SU-DHL-6 (cell line): ENCODE data around the gene CLNS1A.
"Not testable (repeated sequence)": the region's sequence is repeated elsewhere in the genome, so short reads cannot be mapped to it uniquely, and the experiment has no call there.

Experiments
- H2AFZ ChIP-seq: fragments of 200-600 bp; sonication (generic); 2 replicates; pipeline ENCODE4 v1.6.1; 2014; ENCODE audit warnings: low read depth, mild to moderate bottlenecking, moderate library complexity, mixed read lengths, antibody characterized with exemption, low read length; ENCODE audit not compliant: severe bottlenecking
- H3F3A ChIP-seq: fragments of 200-600 bp; shearing (Covaris generic); 2 replicates; pipeline ENCODE4 v1.6.0; 2016; ENCODE audit warnings: antibody characterized with exemption, mild to moderate bottlenecking; ENCODE audit not compliant: insufficient read depth
- H3K27ac ChIP-seq: fragments of 200-600 bp; sonication (generic); 2 replicates; pipeline ENCODE4 v1.5.1; 2016; ENCODE audit warnings: low read depth, mild to moderate bottlenecking, low read length, moderate library complexity, mixed read lengths
- H3K27me3 ChIP-seq: fragments of 200-600 bp; sonication (generic), shearing (Covaris generic); 2 replicates; pipeline ENCODE4 v1.6.0; 2014; ENCODE audit warnings: mild to moderate bottlenecking, low read length
- H3K36me3 ChIP-seq: fragments of 200-600 bp; sonication (generic); 2 replicates; pipeline ENCODE4 v1.6.1; 2014; ENCODE audit warnings: mild to moderate bottlenecking, low read length, mixed read lengths
- H3K4me2 ChIP-seq: fragments of 300-600, 200-600 bp; shearing (Covaris generic), sonication (generic); 2 replicates; pipeline ENCODE4 v1.6.0; 2014; ENCODE audit warnings: low read length, low read depth, mild to moderate bottlenecking; ENCODE audit not compliant: poor library complexity, severe bottlenecking
- H3K4me3 ChIP-seq: fragments of 200-600 bp; sonication (generic); 2 replicates; pipeline ENCODE4 v1.5.1; 2014; ENCODE audit warnings: antibody characterized with exemption, low read length, mild to moderate bottlenecking, mixed read lengths; ENCODE audit not compliant: insufficient read depth, poor library complexity, severe bottlenecking
- H3K79me2 ChIP-seq: fragments of 200-600 bp; sonication (generic); 2 replicates; pipeline ENCODE4 v1.6.1; 2014; ENCODE audit warnings: mild to moderate bottlenecking, low read length, moderate library complexity; ENCODE audit not compliant: insufficient read depth
- H3K9ac ChIP-seq: fragments of 200-600 bp; sonication (generic); 2 replicates; pipeline ENCODE4 v1.7.0; 2014; ENCODE audit warnings: mild to moderate bottlenecking, low read length
- H3K9me2 ChIP-seq: fragments of 200-600 bp; sonication (generic); replicated peaks from 2 replicates; pipeline ENCODE4 v1.6.1; 2014; ENCODE audit warnings: low read length; ENCODE audit not compliant: insufficient read depth
- H3K9me3 ChIP-seq: fragments of 200-600 bp; sonication (generic); 2 replicates; pipeline ENCODE4 v1.6.1; 2014; ENCODE audit warnings: low read length, mixed read lengths; ENCODE audit not compliant: insufficient read depth
- H4K20me1 ChIP-seq: fragments of 200-600 bp; sonication (generic); 2 replicates; pipeline ENCODE4 v1.6.1; 2014; ENCODE audit warnings: low read depth, mild to moderate bottlenecking, antibody characterized with exemption, low read length, moderate library complexity, mixed read lengths
- CTCF ChIP-seq: fragments of 200-600 bp; sonication (generic); IDR thresholded peaks from one replicate; pipeline ENCODE4 v1.5.1; 2017; ENCODE audit warnings: antibody characterized with exemption, mild to moderate bottlenecking, low read length, moderate library complexity; ENCODE audit not compliant: insufficient read depth, poor library complexity, severe bottlenecking
- EZH2phosphoT487 ChIP-seq: fragments of 200-600 bp; sonication (generic), shearing (Covaris generic); conservative IDR thresholded peaks from 2 replicates; pipeline ENCODE4 v1.6.1; 2018; ENCODE audit warnings: mild to moderate bottlenecking, antibody characterized with exemption, low read length, moderate library complexity, mixed read lengths

Gene CLNS1A

GRCh38 chr11:77642228-77642627 lies 4.6 kb upstream of the CLNS1A start:
- no peaks in the 10 kb centered on the region for H3F3A ChIP-seq
- H3K79me2 ChIP-seq: peaks cover 7% of the 10 kb centered on the region
- no peak overlapping the region for H3K27ac ChIP-seq
- no peak overlapping the region for H3K9ac ChIP-seq
- no peaks in the 10 kb centered on the region for H3K9me2 ChIP-seq
- H3K36me3 ChIP-seq: no peaks in the 10 kb centered on the region
- H4K20me1 ChIP-seq: no peaks in the 10 kb centered on the region
- no peaks in the 10 kb centered on the region for H3K27me3 ChIP-seq
- no peaks in the 10 kb centered on the region for H3K9me3 ChIP-seq
- H2AFZ ChIP-seq: no peak overlapping the region
- TF ChIP-seq CTCF (no peak), EZH2phosphoT487 (no peak)
- H3K4me2 ChIP-seq: no peak overlapping the region
- no peak overlapping the region for H3K4me3 ChIP-seq

- Histone ChIP-seq H3K36me3 (no peaks in the 10 kb centered on the region), H3K9me2 (no peaks in the 10 kb centered on the region), H2AFZ (no peak overlapping the region), H4K20me1 (no peaks in the 10 kb centered on the region), H3K9ac (peak overlapping the region; percentile 74), H3K27me3 (no peaks in the 10 kb centered on the region), H3F3A (no peaks in the 10 kb centered on the region; the same call in 1 of the 2 replicates), H3K27ac (peak overlapping the region; percentile 43; the same call in 1 of the 2 replicates), H3K79me2 (peaks cover 59% of the 10 kb centered on the region), H3K4me2 (peak overlapping the region; percentile 73), H3K9me3 (no peaks in the 10 kb centered on the region), H3K4me3 (peak overlapping the region; percentile 70)
- TF ChIP-seq EZH2phosphoT487 (no peak), CTCF (no peak)
Measured at GRCh38 chr11:77636731-77637344, 756 bp downstream of the CLNS1A start.

- H3K79me2 ChIP-seq: peaks cover 82% of the 10 kb centered on the region
- H3K27ac ChIP-seq, H3K4me3 ChIP-seq, H3F3A ChIP-seq, H3K4me2 ChIP-seq, H4K20me1 ChIP-seq, H3K27me3 ChIP-seq, H3K9me2 ChIP-seq, H3K9me3 ChIP-seq, H3K36me3 ChIP-seq, H3K9ac ChIP-seq, H2AFZ ChIP-seq: not testable (repeated sequence)
Measured at GRCh38 chr11:77633926-77634325, 3.7 kb downstream of the CLNS1A start.

GRCh38 chr11:77630157-77630710 lies 7.4 kb downstream of the CLNS1A start:
- H3K4me3 ChIP-seq: no peak overlapping the region

More at GRCh38 chr11:77630157-77630710, 7.4 kb downstream of the CLNS1A start:
- Histone ChIP-seq H4K20me1 (no peaks in the 10 kb centered on the region), H3K9me3 (no peaks in the 10 kb centered on the region), H3K36me3 (peaks cover 5% of the 10 kb centered on the region; the same call in 1 of the 2 replicates), H3K79me2 (peaks cover 62% of the 10 kb centered on the region), H3K27me3 (no peaks in the 10 kb centered on the region), H3K9ac (no peak overlapping the region), H3F3A (no peaks in the 10 kb centered on the region; the same call in 1 of the 2 replicates), H3K4me2 (no peak overlapping the region), H2AFZ (no peak overlapping the region), H3K9me2 (no peaks in the 10 kb centered on the region), H3K27ac (no peak overlapping the region)
- TF ChIP-seq CTCF (no peak), EZH2phosphoT487 (no peak)
